DLD1 (cell line): ENCODE measurements around the gene DHX16.

ENCODE experiments used
- in situ Hi-C: cut with HindIII; loops from 2 replicates; pipeline ENCODE4 v1.10.0; 2017; ENCODE audit warnings: low sequenced_read_pairs

Gene DHX16

GRCh38 chr6:30696432-30696831, 23.6 kb upstream of the DHX16 start:
- in situ Hi-C loops = no loop called here

DNA sequence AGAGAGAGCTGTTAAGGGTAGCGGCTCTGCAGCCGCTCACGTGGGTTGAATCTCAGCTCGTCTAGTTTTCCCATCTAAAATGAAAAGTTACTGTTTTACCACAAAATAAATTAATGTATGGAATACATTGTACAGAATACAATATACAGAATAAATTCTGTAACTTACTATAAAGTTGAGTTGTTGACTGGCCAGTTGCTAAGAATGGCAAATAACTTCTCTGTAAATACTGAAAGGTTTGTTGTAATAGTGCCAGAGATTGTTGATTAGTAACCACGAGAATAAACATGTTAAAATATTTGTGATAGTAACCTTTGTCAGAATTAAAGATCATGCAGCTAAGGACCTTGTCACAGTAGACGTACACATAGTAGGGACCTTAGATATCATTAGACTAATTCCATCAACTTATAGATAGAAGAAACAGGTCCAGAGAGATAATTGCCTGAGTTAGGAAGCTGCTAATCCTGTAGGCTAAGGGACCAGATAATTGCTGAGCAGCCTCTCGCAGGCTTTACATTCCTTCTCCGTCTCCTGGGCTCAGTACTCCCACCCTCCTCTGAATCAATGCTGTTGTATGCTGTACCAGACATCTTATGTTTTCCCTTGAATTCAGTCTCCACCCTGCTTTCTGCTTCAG, 18.5 kb upstream of the DHX16 start:
- in situ Hi-C loops = no loop called here

DNA sequence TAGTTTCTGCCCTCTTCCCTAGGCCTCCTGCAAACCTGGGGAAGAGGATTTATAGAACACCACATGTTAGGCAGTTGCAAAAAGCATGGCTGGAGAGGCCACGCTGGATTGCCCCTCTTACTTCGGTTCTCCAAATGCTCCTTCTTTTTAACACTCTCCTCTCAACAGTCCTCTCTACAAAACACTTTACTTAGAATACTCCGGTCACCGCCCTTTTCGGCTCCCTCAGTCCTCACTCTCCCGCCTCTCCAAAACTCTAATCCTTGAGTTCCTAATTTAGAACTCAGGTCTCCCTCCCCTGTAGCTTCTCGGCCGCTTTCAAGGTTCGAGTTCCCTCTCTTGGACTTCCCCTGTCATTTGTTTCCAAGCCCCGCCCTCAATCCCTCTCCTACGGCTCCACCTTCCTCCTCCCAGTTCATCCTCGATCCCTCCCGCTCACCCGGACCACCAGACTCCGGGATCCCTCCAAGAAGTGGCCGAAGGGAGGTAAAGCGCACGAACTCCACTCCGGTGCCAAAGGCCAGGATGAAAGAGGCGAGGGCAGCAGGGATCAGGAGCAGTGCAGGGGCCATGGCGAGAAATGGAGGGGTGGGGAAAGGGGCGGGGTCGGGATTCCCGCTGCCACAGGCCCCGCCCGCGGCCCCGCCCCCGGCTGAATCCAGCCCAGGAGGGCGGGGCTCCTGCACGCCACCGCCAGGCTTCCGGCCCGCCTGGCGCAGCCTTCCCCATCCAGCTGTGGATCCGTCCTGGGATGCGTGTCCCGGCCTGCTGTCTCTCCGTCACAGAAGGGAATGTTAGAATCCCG, 17.8 kb upstream of the DHX16 start, which contains the start of gene NRM:
NRM (minus strand) TSS at position 582 of the 805 bp plus-strand sequence; CDS start at position 572, 10 bp downstream.
- in situ Hi-C loops = no loop called here

DNA sequence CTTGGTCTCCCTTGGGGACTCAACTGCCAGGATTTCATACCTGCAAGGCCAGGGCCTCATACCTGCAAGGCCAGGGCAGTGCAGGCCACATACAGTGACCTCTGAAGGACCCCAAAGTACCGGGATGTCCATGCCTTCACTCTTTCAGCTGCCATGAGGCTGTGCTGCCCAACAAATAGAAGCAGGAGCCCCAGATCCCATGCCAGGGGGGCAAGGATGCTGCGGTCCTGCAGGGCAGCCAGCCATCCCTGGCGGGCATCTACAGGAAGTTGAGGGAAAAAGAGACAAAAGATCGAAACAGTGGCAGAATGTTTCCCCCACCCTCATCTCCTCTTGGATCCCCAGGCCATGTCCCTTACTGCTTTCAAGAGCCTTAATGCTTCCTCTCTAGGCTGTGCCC, 17.2 kb upstream of the DHX16 start:
- in situ Hi-C loops = no loop called here

- in situ Hi-C loops = no loop called here
Measured at GRCh38 chr6:30689022-30689865, 16.4 kb upstream of the DHX16 start.

GRCh38 chr6:30688569-30688968, 15.8 kb upstream of the DHX16 start:
- in situ Hi-C loops = no loop called here

- in situ Hi-C loops = no loop called here
Measured at GRCh38 chr6:30687659-30688431, 15.0 kb upstream of the DHX16 start.

DNA sequence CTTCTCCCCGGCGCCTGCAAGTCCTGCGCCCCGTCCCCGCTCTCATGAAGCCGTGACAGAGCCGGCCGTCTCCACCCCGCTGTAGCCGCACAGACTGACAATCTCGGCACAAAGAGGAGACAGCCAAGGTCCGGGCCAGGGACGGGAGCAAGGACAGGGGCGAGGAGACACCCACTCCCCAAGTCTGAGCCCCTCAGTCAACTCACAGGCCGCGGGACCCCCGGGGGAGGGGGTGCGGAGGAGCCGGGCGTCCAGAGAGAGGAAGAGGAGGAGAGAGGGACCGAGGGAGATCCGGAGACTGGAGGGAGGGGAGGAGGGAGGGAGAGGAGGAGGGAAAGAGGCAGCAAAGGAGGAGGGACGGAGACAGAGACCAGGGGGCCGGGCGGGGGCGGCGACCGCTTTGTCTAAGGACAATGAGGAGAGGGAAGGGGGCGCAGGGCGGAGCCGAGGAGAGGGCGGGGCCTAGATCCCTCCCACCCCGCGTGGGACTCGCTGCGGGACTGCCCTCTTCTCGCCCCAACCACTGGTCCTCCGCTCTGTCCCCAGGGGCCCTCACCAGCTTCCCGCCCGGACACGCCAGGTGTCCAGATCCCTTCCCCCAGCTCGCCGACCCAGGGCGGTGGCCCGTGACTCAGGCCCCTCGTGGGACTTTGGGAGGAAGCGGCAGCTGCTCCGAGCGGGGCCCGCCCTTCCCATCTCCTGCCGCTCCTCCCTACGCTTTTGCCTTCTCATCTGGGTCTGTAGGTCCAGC, 14.3 kb upstream of the DHX16 start:
- in situ Hi-C loops = no loop called here

DNA sequence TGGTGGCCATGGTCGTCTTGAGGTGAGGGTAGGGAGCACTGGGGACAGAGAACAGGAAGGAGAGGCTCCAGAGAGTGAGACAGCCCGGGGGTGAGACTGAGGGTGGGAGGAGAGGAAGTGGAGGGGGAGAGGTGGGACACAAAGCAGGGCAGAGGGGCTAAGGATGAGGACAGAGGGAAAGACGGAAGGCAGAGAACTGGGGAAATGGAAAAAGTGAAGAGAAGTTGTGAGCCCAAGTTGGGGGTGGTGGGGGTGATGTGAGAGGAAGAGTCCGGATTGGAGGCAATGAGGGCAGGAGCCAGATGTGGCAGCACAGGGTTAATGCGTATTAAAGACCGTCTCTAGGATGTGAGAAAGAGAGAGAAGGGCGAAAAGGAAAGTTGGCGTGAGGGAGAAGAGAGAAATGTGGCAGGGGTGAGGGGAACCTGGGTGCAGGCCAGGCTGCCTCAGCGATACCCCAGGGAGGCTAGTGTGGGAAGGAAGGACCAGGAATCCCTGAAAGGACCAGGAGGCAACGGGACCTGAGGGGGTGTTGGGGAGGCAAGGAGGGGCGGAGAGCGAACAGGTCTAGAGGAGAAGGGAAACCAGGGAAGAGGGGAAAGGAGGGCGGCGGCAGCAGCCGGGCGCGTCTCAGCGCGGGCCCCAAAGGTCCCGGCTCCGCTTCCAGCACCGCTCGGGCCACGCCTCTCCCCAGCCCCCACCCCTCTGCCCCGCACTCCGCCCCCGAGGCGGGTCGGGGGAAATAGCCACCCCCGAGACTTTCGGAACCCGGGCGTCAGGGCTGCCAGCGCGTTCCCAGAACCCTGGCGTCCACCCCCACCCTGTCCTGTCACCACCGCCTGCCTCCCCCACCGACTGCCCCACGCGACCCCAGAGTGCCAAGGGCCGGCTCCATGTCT, 13.5 kb upstream of the DHX16 start, which contains the start of gene PPP1R18:
PPP1R18 (minus strand) TSS at position 637 of the 899 bp plus-strand sequence; CDS start at position 10, 627 bp downstream.
- in situ Hi-C loops = no loop called here

GRCh38 chr6:30685157-30686008, 12.6 kb upstream of the DHX16 start:
- in situ Hi-C loops = no loop called here

DNA sequence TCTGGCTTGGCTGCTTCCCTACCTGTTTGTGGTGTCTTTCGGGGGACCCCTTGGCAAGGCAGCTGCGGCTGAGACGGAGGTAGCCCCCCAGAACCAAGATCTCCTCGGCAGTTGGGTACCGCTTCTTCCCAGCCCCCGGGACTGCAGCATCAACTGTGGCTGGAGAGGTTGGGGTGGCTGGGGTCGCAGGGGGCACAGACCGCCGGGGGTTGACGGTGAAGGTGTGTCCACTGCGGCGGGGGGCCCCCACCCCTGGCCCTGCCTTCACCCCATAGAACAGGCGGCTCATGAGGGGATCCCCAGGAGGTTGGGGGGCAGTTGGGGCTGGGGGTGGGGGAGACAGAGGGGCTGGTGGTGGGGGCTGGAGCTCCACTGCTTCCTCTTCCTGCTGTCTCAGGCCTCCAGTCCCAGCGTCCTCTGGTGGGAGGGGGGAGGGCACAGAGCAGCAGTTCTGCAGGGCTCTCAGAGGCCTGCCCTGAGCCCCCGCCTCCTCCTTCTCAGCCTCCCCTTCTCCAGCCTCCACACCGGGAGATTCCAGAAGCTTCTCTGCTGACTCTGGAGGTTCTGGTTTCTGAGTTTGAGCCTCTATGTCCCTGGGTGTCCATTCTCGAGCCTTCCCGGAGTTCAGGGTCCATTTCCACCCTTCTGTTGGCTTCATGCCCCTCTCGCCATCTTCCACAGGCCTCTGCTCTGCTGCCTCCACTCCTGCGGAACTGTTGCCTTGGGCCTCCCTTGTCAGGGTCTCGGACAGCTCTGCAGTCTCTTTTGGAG, 11.8 kb upstream of the DHX16 start:
- in situ Hi-C loops = no loop called here

GRCh38 chr6:30683980-30684338, 11.2 kb upstream of the DHX16 start:
- in situ Hi-C loops = no loop called here

- in situ Hi-C loops = no loop called here
Measured at GRCh38 chr6:30683183-30683979, 10.6 kb upstream of the DHX16 start.

- in situ Hi-C loops = no loop called here
Measured at GRCh38 chr6:30682143-30683117, 9.6 kb upstream of the DHX16 start.

GRCh38 chr6:30681766-30682142, 8.9 kb upstream of the DHX16 start:
- in situ Hi-C loops = no loop called here
